ENCODE results near the gene SYNPO2.

Gene SYNPO2

GRCh38 chr4:118888666-118889311 is at the start of gene SYNPO2:
TSS of gene SYNPO2 (plus strand) at chr4:118888854. CDS start at chr4:118889037, 183 bp downstream.
- H3K27ac ChIP-seq: no peak within 1 kb of the TSS
- no peaks in the 10 kb centered on the region for H3K27me3 ChIP-seq (replicated peaks)
- no peak for TF ChIP-seq CTCF (IDR thresholded peaks at IDR 0.05; ENCODE audit: low read depth, low read length, missing control alignments)
- H3K36me3 ChIP-seq (replicated peaks): no peaks in the 10 kb centered on the region
- peak within 1 kb of the TSS; percentile 57 for H3K4me3 ChIP-seq (ENCODE audit: low read depth, low read length)
- peak; percentile 88 for DNase-seq
- in situ Hi-C loops (cut with HindIII; ENCODE audit: low pct_ligation_motif_present, low sequenced_read_pairs): no loop called here

- in situ Hi-C loops (cut with HindIII; ENCODE audit: low pct_ligation_motif_present, low sequenced_read_pairs): no loop called here
- Histone ChIP-seq H3K27ac (no peak overlapping the region), H3K4me3 (ENCODE audit: low read depth, low read length) (no peak overlapping the region), H3K36me3 (replicated peaks) (peaks cover 2% of the 10 kb centered on the region), H3K27me3 (replicated peaks) (no peaks in the 10 kb centered on the region)
- no peak for TF ChIP-seq CTCF (IDR thresholded peaks at IDR 0.05; ENCODE audit: low read depth, low read length, missing control alignments)
- DNase-seq: no peak
Measured at GRCh38 chr4:118839221-118839927, 49.3 kb upstream of the SYNPO2 start.

GRCh38 chr4:118842055-118842454 is 46.6 kb upstream of the SYNPO2 start:
- Histone ChIP-seq H3K36me3 (replicated peaks) (no peaks in the 10 kb centered on the region), H3K4me3 (ENCODE audit: low read depth, low read length) (no peak overlapping the region), H3K27me3 (replicated peaks) (no peaks in the 10 kb centered on the region), H3K27ac (no peak overlapping the region)
- TF ChIP-seq CTCF (IDR thresholded peaks at IDR 0.05; ENCODE audit: low read depth, low read length, missing control alignments): no peak
- DNase-seq: peak; percentile 27
- in situ Hi-C loops (cut with HindIII; ENCODE audit: low pct_ligation_motif_present, low sequenced_read_pairs): no loop called here

GRCh38 chr4:118843237-118843636 is 45.4 kb upstream of the SYNPO2 start:
- no peak for TF ChIP-seq CTCF (IDR thresholded peaks at IDR 0.05; ENCODE audit: low read depth, low read length, missing control alignments)
- no peaks in the 10 kb centered on the region for H3K36me3 ChIP-seq (replicated peaks)
- H3K27ac ChIP-seq: no peak overlapping the region
- DNase-seq: no peak
- in situ Hi-C loops (cut with HindIII; ENCODE audit: low pct_ligation_motif_present, low sequenced_read_pairs): no loop called here
- H3K27me3 ChIP-seq (replicated peaks): no peaks in the 10 kb centered on the region
- H3K4me3 ChIP-seq (ENCODE audit: low read depth, low read length): no peak overlapping the region

GRCh38 chr4:118845552-118846050 is 43.1 kb upstream of the SYNPO2 start:
- in situ Hi-C loops (cut with HindIII; ENCODE audit: low pct_ligation_motif_present, low sequenced_read_pairs): no loop called here

More at GRCh38 chr4:118845552-118846050, 43.1 kb upstream of the SYNPO2 start:
- Histone ChIP-seq H3K27me3 (replicated peaks) (no peaks in the 10 kb centered on the region), H3K36me3 (replicated peaks) (no peaks in the 10 kb centered on the region), H3K4me3 (ENCODE audit: low read depth, low read length) (no peak overlapping the region), H3K27ac (no peak overlapping the region)
- no peak for DNase-seq
- TF ChIP-seq CTCF (IDR thresholded peaks at IDR 0.05; ENCODE audit: low read depth, low read length, missing control alignments): no peak
